ENCODE results near the gene SAMD10. TPM values are rescaled to one million over a fixed set of nuclear protein-coding genes. Genes with fewer than 3 reads are reported as not detected.

SAMD10 gene
- total RNA-seq, 1 donor from 2014 or later, result 7.4 TPM

- H3K27ac Mint-ChIP-seq, result peak within 1 kb of the TSS; percentile 95
- peak within 1 kb of the TSS; percentile 96 for H3K4me3 Mint-ChIP-seq
- no peaks in the 10 kb centered on the region for H3K9me3 Mint-ChIP-seq
- H3K36me3 Mint-ChIP-seq, result peaks cover 10% of the 10 kb centered on the region
- H3K27me3 Mint-ChIP-seq, result peaks cover 13% of the 10 kb centered on the region
- H3K4me1 Mint-ChIP-seq (ENCODE audit: unreplicated experiment), result peaks cover 22% of the 10 kb centered on the region
- DNase-seq (ENCODE audit: extremely low spot score, unreplicated experiment), result peak; percentile 96
- peak; percentile 87 for TF ChIP-seq CTCF (conservative IDR thresholded peaks at IDR 0.05)
These were observed 1.6 kb upstream of the SAMD10 start, which contains the start of gene PRPF6 for GRCh38 chr20:63980806-63981728. Gene PRPF6 (plus strand): TSS chr20:63981132. CDS start chr20:63981246, 114 bp downstream.

- Mint-ChIP-seq H3K4me1 (ENCODE audit: unreplicated experiment) (peaks cover 22% of the 10 kb centered on the region), H3K27ac (peak overlapping the region; percentile 95), H3K4me3 (peak overlapping the region; percentile 96), H3K9me3 (no peaks in the 10 kb centered on the region), H3K27me3 (peaks cover 14% of the 10 kb centered on the region), H3K36me3 (peaks cover 5% of the 10 kb centered on the region)
- DNase-seq (ENCODE audit: extremely low spot score, unreplicated experiment), result no peak
- no peak for TF ChIP-seq CTCF (conservative IDR thresholded peaks at IDR 0.05)
These were observed 919 bp upstream of the SAMD10 start for GRCh38 chr20:63980317-63980805.

GRCh38 chr20:63979229-63979556 lies 249 bp downstream of the SAMD10 start:
- DNase-seq (ENCODE audit: extremely low spot score, unreplicated experiment), result no peak
- H3K27me3 Mint-ChIP-seq, result peaks cover 14% of the 10 kb centered on the region
- peaks cover 22% of the 10 kb centered on the region for H3K4me1 Mint-ChIP-seq (ENCODE audit: unreplicated experiment)

GRCh38 chr20:63978319-63979228 lies 868 bp downstream of the SAMD10 start:
- peaks cover 14% of the 10 kb centered on the region for H3K27me3 Mint-ChIP-seq
- peak overlapping the region; percentile 76 for H3K27ac Mint-ChIP-seq
- peaks cover 26% of the 10 kb centered on the region for H3K4me1 Mint-ChIP-seq (ENCODE audit: unreplicated experiment)
- H3K9me3 Mint-ChIP-seq, result no peaks in the 10 kb centered on the region
- no peak for TF ChIP-seq CTCF (conservative IDR thresholded peaks at IDR 0.05)
- peak overlapping the region; percentile 81 for H3K4me3 Mint-ChIP-seq
- peak; percentile 77 for DNase-seq (ENCODE audit: extremely low spot score, unreplicated experiment)
- no peaks in the 10 kb centered on the region for H3K36me3 Mint-ChIP-seq

More at GRCh38 chr20:63979229-63979556, 249 bp downstream of the SAMD10 start:
- H3K27ac Mint-ChIP-seq, result peak overlapping the region; percentile 76
- no peaks in the 10 kb centered on the region for H3K36me3 Mint-ChIP-seq
- no peak for TF ChIP-seq CTCF (conservative IDR thresholded peaks at IDR 0.05)
- H3K9me3 Mint-ChIP-seq, result no peaks in the 10 kb centered on the region
- H3K4me3 Mint-ChIP-seq, result peak overlapping the region; percentile 81

GRCh38 chr20:63977739-63978276 lies 1.6 kb downstream of the SAMD10 start:
- DNase-seq (ENCODE audit: extremely low spot score, unreplicated experiment), result no peak
- peak overlapping the region; percentile 79 for H3K27ac Mint-ChIP-seq
- peak overlapping the region; percentile 81 for H3K4me3 Mint-ChIP-seq
- peaks cover 14% of the 10 kb centered on the region for H3K27me3 Mint-ChIP-seq
- peaks cover 26% of the 10 kb centered on the region for H3K4me1 Mint-ChIP-seq (ENCODE audit: unreplicated experiment)
- no peaks in the 10 kb centered on the region for H3K36me3 Mint-ChIP-seq
- no peak for TF ChIP-seq CTCF (conservative IDR thresholded peaks at IDR 0.05)
- H3K9me3 Mint-ChIP-seq, result no peaks in the 10 kb centered on the region

All from type B pancreatic cell (in vitro differentiated cells).